ENCODE data around the gene AGTPBP1.
"Not testable (repeated sequence)": the region's sequence is repeated elsewhere in the genome, so short reads cannot be mapped to it uniquely, and the experiment has no call there.

AGTPBP1 gene

GRCh38 chr9:85717818-85718217, 23.9 kb downstream of the AGTPBP1 start:
- FAIRE-seq; DNase-seq (ENCODE audit: low spot score): not testable (repeated sequence)

DNA sequence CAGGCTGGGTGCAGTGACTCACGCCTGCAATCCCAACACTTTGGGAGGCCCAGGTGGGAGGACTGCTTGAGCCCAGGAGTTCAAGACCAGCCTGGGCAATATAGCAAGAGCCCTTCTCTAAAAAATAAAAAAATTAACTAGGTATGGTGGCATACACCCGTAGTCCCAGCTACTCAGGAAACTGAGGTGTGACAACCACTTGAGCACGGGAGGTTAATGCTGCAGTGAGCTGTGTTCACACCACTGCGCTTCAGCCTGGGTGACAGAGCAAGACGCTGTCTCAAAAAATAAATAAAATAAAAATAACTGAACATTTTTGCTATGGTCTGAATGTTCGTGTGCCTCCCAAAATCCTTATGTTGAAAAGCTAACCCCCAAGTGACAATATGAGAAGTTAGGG, 24.5 kb downstream of the AGTPBP1 start:
- DNase-seq (ENCODE audit: low spot score) (no peak), FAIRE-seq (no peak)

- no peak for DNase-seq (ENCODE audit: low spot score)
- FAIRE-seq: no peak
These were observed 25.5 kb downstream of the AGTPBP1 start for GRCh38 chr9:85716031-85716877.

DNA sequence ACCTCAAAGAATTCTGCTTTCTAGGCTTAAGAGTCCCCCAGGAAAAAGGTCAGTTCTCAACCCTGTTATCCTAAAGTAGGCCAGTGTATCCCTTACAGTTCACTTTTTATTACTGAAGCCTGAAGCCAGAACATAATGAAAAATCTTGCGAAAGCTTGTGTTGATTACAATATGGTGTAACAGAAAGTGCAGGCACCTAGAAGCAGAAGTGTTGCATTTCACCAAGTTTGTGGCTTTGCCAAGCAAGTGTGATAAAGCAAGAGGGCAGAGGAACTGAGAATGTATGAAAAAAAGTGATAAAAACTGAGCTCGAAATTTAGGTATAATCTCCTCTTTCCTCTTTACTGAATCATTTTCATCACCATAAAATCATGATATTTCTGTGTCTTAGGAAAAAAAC, 26.2 kb downstream of the AGTPBP1 start:
- DNase-seq (ENCODE audit: low spot score): no peak
- no peak for FAIRE-seq

- no peak for FAIRE-seq
- DNase-seq (ENCODE audit: low spot score): no peak
These were observed 27.9 kb downstream of the AGTPBP1 start for GRCh38 chr9:85713897-85714296.

DNA sequence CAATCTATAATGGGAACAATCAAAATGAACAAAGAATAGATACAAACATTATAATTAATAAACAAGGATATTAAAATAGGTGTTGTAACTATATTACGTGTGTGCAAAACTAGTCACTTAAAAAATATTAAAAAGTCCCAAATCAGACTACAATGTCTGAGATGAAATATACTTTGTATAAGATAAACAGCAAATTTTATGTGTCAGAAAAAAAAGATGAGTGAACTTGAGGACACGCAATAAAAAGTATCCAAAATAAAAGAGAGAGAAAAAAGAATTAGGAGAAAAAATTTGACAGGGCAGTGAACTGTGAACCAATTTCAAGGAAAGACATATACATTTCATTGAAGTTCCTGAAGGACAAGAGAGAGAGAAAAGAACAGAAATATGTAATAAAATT, 37.0 kb downstream of the AGTPBP1 start:
- no peak for FAIRE-seq
- no peak for DNase-seq (ENCODE audit: low spot score)

GRCh38 chr9:85703398-85703797, 38.4 kb downstream of the AGTPBP1 start:
- no peak for DNase-seq (ENCODE audit: low spot score)
- no peak for FAIRE-seq

DNA sequence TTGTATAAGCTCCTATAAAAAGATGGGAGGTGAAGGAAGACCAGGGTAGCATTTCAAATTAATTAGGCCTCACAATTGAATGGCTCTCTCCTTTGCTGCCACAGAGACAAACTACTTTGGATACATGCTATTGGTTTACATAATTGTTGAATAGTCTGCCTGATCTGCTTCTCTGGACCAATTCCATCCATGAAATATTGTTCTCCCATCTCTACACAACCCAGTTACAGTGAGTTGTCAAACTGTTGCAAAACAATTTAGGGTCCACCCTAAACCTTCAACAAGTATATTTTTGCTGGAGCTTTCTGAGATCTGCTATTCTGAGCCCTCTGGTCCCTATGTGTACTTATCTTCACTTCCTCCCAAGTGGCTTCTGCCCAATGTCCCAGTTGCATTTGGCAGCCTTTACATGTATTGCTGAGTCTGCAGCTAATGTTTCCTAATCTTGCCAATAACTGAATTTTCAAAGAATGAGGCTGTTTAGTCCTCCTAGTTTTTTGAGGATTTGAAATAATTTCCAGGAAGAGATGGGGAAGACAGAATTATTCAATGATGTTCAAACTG, 38.9 kb downstream of the AGTPBP1 start:
- DNase-seq (ENCODE audit: low spot score) (no peak), FAIRE-seq (no peak)

DNA sequence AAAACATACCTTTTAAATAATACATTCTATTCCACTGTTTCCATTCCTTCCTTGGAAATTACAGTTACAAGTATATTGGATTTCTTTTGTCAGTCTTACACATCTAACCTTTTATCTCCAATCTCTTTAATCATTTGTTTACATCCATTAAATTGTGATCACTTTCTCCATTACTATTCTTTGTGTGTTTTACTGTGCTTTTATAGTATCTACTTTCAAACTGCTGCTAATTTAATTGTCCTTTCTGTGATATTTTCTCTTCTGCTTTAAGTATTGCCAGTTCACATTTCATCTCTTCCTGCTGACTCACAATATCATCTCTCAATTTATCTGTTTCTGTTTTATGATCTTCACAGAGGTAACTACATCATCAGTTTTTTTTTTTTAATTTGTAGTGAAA, 39.6 kb downstream of the AGTPBP1 start:
- FAIRE-seq: no peak
- no peak for DNase-seq (ENCODE audit: low spot score)

DNA sequence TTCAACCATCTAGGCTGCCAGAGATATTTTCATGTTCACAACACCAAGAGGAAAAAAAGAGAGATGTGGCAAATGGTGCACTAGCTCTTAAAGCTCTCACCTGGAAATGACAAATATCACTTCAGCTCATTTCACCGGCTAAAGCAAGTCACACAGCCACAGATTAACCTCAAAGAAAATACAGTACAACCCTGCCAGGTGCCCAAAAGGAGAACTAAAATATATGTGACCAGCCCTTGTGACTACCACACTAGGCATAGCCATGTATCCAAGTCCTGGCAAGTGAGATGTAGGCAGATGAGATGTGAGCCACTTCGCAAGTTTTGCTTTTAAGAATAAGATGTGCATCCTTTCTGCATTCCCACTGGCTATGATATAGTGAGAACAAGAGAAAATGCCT, 41.4 kb downstream of the AGTPBP1 start:
- FAIRE-seq (no peak), DNase-seq (ENCODE audit: low spot score) (no peak)

GRCh38 chr9:85688361-85688760, 53.4 kb downstream of the AGTPBP1 start:
- DNase-seq (ENCODE audit: low spot score): no peak
- FAIRE-seq: no peak

GRCh38 chr9:85685081-85685480, 56.7 kb downstream of the AGTPBP1 start:
- FAIRE-seq (no peak), DNase-seq (ENCODE audit: low spot score) (no peak)

DNA sequence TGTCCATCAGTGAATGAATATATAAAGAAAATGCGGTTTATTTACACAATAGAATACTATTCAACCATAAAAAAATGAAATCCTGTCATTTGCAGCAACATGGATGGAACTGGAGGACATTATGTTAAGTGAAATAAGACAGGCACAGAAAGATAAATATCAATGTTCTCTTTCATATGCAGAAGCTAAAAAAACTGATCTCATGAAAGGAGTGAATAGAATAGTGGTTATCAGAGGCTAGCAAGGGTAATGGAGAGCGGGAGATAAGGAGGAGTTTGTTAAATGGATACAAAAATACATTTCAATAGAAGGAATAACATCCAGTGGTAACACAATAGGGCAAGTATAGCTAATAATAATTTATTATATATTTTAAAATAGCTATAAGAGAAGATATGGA, 65.0 kb downstream of the AGTPBP1 start:
- DNase-seq (ENCODE audit: low spot score): no peak
- no peak for FAIRE-seq

- no peak for DNase-seq (ENCODE audit: low spot score)
- no peak for FAIRE-seq
These were observed 74.4 kb downstream of the AGTPBP1 start for GRCh38 chr9:85667374-85667773.

GRCh38 chr9:85666086-85666485, 75.7 kb downstream of the AGTPBP1 start:
- no peak for DNase-seq (ENCODE audit: low spot score)
- FAIRE-seq: no peak

DNA sequence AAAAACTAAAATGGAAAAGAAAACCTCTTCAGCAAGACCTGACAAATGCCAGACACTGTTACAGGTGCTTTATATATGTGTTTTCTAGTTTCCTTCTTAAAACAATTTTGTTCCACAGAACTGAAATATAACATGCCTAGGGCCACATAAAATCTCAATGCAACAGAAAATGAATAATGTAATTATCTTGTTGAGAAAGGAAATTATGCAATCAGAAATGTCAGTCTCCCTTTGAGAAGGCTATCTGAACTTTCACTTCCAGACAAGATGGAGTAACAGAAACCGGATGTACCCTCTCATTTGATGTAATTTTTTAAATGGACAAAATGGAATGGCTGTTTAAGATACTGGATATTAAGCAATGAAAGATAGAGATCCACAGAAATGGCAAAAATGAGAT, 79.2 kb downstream of the AGTPBP1 start:
- FAIRE-seq: no peak
- no peak for DNase-seq (ENCODE audit: low spot score)

DNA sequence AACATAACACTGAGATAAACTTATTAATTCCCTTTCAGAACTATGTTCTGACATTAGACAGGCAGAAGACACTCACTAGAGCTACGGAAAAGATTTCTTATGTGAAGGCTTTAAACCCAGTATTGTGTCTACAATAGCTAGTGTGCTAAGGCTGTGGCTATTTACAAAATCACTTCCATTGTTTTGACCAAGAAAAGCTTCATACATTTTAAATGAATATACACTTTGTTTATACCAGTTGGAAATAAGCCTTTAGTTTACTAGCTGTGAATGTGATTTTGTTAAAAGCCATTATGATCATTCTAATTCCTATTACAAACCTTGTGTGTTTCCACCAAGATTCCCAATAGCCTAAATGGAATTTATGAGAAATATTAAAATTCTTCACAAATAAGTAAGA, 83.0 kb downstream of the AGTPBP1 start:
- no peak for FAIRE-seq
- no peak for DNase-seq (ENCODE audit: low spot score)

GRCh38 chr9:85653153-85653552, 88.6 kb downstream of the AGTPBP1 start:
- no peak for DNase-seq (ENCODE audit: low spot score)
- FAIRE-seq: no peak

DNA sequence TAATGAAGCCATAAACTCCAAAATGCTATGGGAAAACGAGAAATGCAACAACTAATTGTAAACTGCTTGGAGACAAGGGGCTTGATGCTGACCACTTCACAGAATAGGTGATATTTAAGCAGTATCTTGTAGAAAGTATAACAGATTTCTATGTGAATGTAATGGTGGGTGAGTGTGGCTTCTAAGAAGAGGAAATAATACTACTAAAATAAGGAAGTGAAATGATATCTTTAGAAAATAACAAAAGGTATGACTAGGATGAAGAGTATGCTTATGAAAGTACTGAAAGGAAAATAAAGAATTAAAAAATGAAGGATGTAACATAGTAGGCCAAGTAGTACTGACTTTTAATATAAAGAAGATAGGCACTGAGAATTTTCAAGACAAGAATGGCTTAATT, 94.2 kb downstream of the AGTPBP1 start:
- FAIRE-seq (no peak), DNase-seq (ENCODE audit: low spot score) (no peak)

DNA sequence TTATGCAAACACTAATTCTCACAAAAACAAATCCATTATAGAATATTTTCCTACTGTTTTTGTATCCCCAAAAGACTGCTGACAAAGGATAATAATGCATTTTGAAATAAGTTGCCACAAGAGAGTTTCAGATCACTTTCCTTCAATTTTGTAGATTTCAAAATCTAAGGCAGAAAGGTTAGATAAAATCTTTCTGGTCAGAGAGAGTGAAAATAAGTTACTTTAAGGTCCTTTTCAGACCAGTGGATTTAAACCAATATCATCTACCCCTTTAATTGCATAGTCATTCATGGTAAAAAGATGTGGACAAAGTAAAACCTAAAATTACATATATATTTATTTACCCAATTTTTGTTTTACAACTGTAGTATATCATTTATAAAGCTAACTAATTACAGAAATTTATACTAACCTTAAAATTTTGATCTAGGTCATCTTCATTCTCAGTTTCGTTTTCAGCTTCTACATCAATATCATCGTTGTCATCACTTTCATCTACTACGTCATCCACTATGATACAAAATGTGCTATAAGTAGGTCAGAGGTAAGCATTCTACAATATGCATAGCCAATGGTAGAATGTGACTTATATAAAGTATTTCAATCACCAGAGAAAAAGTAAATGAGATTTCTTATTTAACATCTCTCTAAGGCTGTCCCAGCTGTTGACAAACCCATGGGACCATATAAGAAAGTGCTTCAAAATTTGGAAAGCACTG, 95.7 kb downstream of the AGTPBP1 start:
- no peak for FAIRE-seq
- no peak for DNase-seq (ENCODE audit: low spot score)

- DNase-seq (ENCODE audit: low spot score): no peak
- no peak for FAIRE-seq
These were observed 101.3 kb downstream of the AGTPBP1 start for GRCh38 chr9:85640425-85640824.

- no peak for FAIRE-seq
- no peak for DNase-seq (ENCODE audit: low spot score)
These were observed 102.0 kb downstream of the AGTPBP1 start for GRCh38 chr9:85639675-85640186.

Measured in urothelium cell line (cell line).